ENCODE data around the gene B3GNT7. TPM values are rescaled to one million over a fixed set of nuclear protein-coding genes. Genes with fewer than 3 reads are reported as not detected.
A peak's percentile ranks its signal among the peaks of the same experiment; 100 is the strongest.
"Not testable (repeated sequence)": the region's sequence is repeated elsewhere in the genome, so short reads cannot be mapped to it uniquely, and the experiment has no call there.

B3GNT7 gene
- total RNA-seq, 4 donors from 2014 or later, result 2.6 to 3.3 (median 3.0) TPM

- peaks cover 0 to 3% (median 0%) of the 10 kb centered on the region in 4 donors for H3K4me1 ChIP-seq
- WGBS, 2 donors, result 86 to 91% methylated on average over 7 to 11 of the region's 13 CpGs
- TF ChIP-seq EP300 (IDR thresholded peaks at IDR 0.05) (no peak), POLR2A (IDR thresholded peaks at IDR 0.05) (no peak), CTCF (IDR thresholded peaks at IDR 0.05) (no peak)
- DNase-seq (ENCODE audit: low spot score in 2 of 2), result no peak
- no peaks in the 10 kb centered on the region for H3K9me3 ChIP-seq
- peaks cover 0 to 6% (median 0%) of the 10 kb centered on the region in 3 donors for H3K36me3 ChIP-seq
- H3K4me3 ChIP-seq, result no peak overlapping the region
- H3K27me3 ChIP-seq, result no peaks in the 10 kb centered on the region
- no peak overlapping the region for H3K27ac ChIP-seq
Measured at GRCh38 chr2:231371430-231372054, 24.0 kb upstream of the B3GNT7 start.

GRCh38 chr2:231372326-231372725 is 23.2 kb upstream of the B3GNT7 start:
- 89% methylated on average over 7 of the region's 7 CpGs for WGBS, 2 donors
- Histone ChIP-seq H3K4me1 (peaks cover 0 to 3% (median 0%) of the 10 kb centered on the region in 4 donors), H3K27ac (no peak overlapping the region), H3K27me3 (no peaks in the 10 kb centered on the region), H3K36me3 (peaks cover 0 to 6% (median 0%) of the 10 kb centered on the region in 3 donors), H3K4me3 (no peak overlapping the region), H3K9me3 (no peaks in the 10 kb centered on the region)
- TF ChIP-seq EP300 (IDR thresholded peaks at IDR 0.05), result no peak
- TF ChIP-seq CTCF (IDR thresholded peaks at IDR 0.05), result no peak
- TF ChIP-seq POLR2A (IDR thresholded peaks at IDR 0.05), result no peak
- no peak for DNase-seq (ENCODE audit: low spot score in 2 of 2)

- H3K27ac ChIP-seq, result peak overlapping the region in 1 of 4 donors; percentile 33
- peaks cover 0 to 3% (median 0%) of the 10 kb centered on the region in 4 donors for H3K4me1 ChIP-seq
- no peak overlapping the region for H3K4me3 ChIP-seq
- no peaks in the 10 kb centered on the region for H3K27me3 ChIP-seq
- no peak for TF ChIP-seq CTCF (IDR thresholded peaks at IDR 0.05)
- TF ChIP-seq POLR2A (IDR thresholded peaks at IDR 0.05), result no peak
- no peak for TF ChIP-seq EP300 (IDR thresholded peaks at IDR 0.05)
- peaks cover 0 to 6% (median 0%) of the 10 kb centered on the region in 3 donors for H3K36me3 ChIP-seq
- DNase-seq (ENCODE audit: low spot score in 2 of 2), result no peak
- 72 to 81% methylated on average over 8 of the region's 8 CpGs for WGBS, 2 donors
- no peaks in the 10 kb centered on the region for H3K9me3 ChIP-seq
Measured at GRCh38 chr2:231373184-231373583, 22.3 kb upstream of the B3GNT7 start.

- WGBS, 2 donors, result 84 to 86% methylated on average over 9 of the region's 9 CpGs
- no peaks in the 10 kb centered on the region for H3K9me3 ChIP-seq
- TF ChIP-seq EP300 (IDR thresholded peaks at IDR 0.05) (no peak), CTCF (IDR thresholded peaks at IDR 0.05) (no peak), POLR2A (IDR thresholded peaks at IDR 0.05) (no peak)
- H3K4me3 ChIP-seq, result no peak overlapping the region
- peaks cover 0 to 6% (median 0%) of the 10 kb centered on the region in 3 donors for H3K36me3 ChIP-seq
- no peaks in the 10 kb centered on the region for H3K27me3 ChIP-seq
- peak overlapping the region in 1 of 4 donors; percentile 33 for H3K27ac ChIP-seq
- DNase-seq (ENCODE audit: low spot score in 2 of 2), result no peak
- peaks cover 0 to 3% (median 0%) of the 10 kb centered on the region in 4 donors for H3K4me1 ChIP-seq
Measured at GRCh38 chr2:231373786-231374349, 21.6 kb upstream of the B3GNT7 start.

- H3K27ac ChIP-seq, result no peak overlapping the region
- H3K4me3 ChIP-seq, result no peak overlapping the region
- no peaks in the 10 kb centered on the region for H3K9me3 ChIP-seq
- no peaks in the 10 kb centered on the region for H3K27me3 ChIP-seq
- WGBS, 2 donors, result 66 to 83% methylated on average over 2 of the region's 2 CpGs
- peaks cover 0 to 3% (median 0%) of the 10 kb centered on the region in 4 donors for H3K4me1 ChIP-seq
- TF ChIP-seq POLR2A (IDR thresholded peaks at IDR 0.05) (no peak), EP300 (IDR thresholded peaks at IDR 0.05) (no peak), CTCF (IDR thresholded peaks at IDR 0.05) (no peak)
- no peak for DNase-seq (ENCODE audit: low spot score in 2 of 2)
- peaks cover 0 to 6% (median 0%) of the 10 kb centered on the region in 3 donors for H3K36me3 ChIP-seq
Measured at GRCh38 chr2:231374771-231375170, 20.7 kb upstream of the B3GNT7 start.

GRCh38 chr2:231375994-231376615 is 19.4 kb upstream of the B3GNT7 start:
- WGBS, 2 donors, result 40 to 49% methylated on average over 11 of the region's 11 CpGs
- H3K4me1 ChIP-seq; H3K4me3 ChIP-seq; H3K36me3 ChIP-seq; H3K9me3 ChIP-seq; H3K27ac ChIP-seq; DNase-seq (ENCODE audit: low spot score in 2 of 2); H3K27me3 ChIP-seq: not testable (repeated sequence)
